ENCODE results near the gene TMED9. TPM values are rescaled to one million over a fixed set of nuclear protein-coding genes. Genes with fewer than 3 reads are reported as not detected.

TMED9 gene
- total RNA-seq, 1 experiment from 2014 or later: 156 TPM

GRCh38 chr5:177603631-177604030 is 11.6 kb downstream of the TMED9 start:
- Histone ChIP-seq H2BK5ac (ENCODE audit: insufficient read length, low read length) (no peak overlapping the region), H3K18ac (ENCODE audit: insufficient read length, low read depth, low read length) (no peak overlapping the region), H3K27me3 (ENCODE audit: insufficient read depth, low read length) (no peaks in the 10 kb centered on the region), H3K23me2 (ENCODE audit: insufficient read length, low read depth, low read length, poor library complexity, severe bottlenecking) (peaks cover 6% of the 10 kb centered on the region), H2AFZ (ENCODE audit: low read length) (no peak overlapping the region), H3K23ac (ENCODE audit: insufficient read length, low read depth, low read length) (no peak overlapping the region), H3K9ac (ENCODE audit: extremely low read depth, insufficient read length, low read length) (no peak overlapping the region), H2AK5ac (ENCODE audit: insufficient read length, low read length) (no peak overlapping the region), H3K27ac (ENCODE audit: insufficient read length, low read depth, low read length) (no peak overlapping the region), H2BK20ac (ENCODE audit: low read depth, low read length, poor library complexity, severe bottlenecking) (no peak overlapping the region), H4K91ac (ENCODE audit: insufficient read length, low read depth, low read length) (no peak overlapping the region), H4K8ac (replicated peaks; ENCODE audit: insufficient read length, low read depth, low read length) (no peak overlapping the region), H2BK12ac (ENCODE audit: insufficient read length, low read depth, low read length) (no peak overlapping the region), H2BK120ac (ENCODE audit: low read depth, low read length, poor library complexity, severe bottlenecking) (no peak overlapping the region), H3K4ac (ENCODE audit: low read depth, low read length) (no peak overlapping the region), H3K56ac (ENCODE audit: insufficient read length, low read depth, low read length) (no peak overlapping the region), H3K4me1 (ENCODE audit: insufficient read depth, low read length) (peaks cover 3% of the 10 kb centered on the region; the same call in 1 of the 2 replicates), H2BK15ac (ENCODE audit: low read depth, low read length) (no peak overlapping the region), H3K4me2 (ENCODE audit: insufficient read depth, insufficient read length, low read length) (no peak overlapping the region), H3K14ac (ENCODE audit: insufficient read depth, low read length) (no peak overlapping the region), H4K5ac (ENCODE audit: insufficient read length, low read depth, low read length) (no peak overlapping the region), H4K20me1 (ENCODE audit: control insufficient read depth, insufficient read depth, insufficient read length) (no peaks in the 10 kb centered on the region), H3K79me1 (ENCODE audit: insufficient read depth, low read depth, low read length, poor library complexity, severe bottlenecking) (no peaks in the 10 kb centered on the region), H3T11ph (ENCODE audit: low read length) (no peak overlapping the region), H3K9me3 (ENCODE audit: control insufficient read depth, low read depth, low read length) (no peaks in the 10 kb centered on the region), H3K79me2 (ENCODE audit: insufficient read depth, low read length) (no peaks in the 10 kb centered on the region)
- peaks cover 19 to 34% of the 10 kb centered on the region in 2 experiments for H3K4me1 Mint-ChIP-seq
- no peak overlapping the region; a peak in 1 of 7 replicates for H3K27ac Mint-ChIP-seq
- DNase-seq: no peak
- peaks cover 3% of the 10 kb centered on the region for H3K27me3 Mint-ChIP-seq (ENCODE audit: low read depth)
- TF ChIP-seq CTCF (conservative IDR thresholded peaks at IDR 0.05): no peak
- peaks cover 2 to 20% (median 11%) of the 10 kb centered on the region in 3 experiments; a peak in 6 of 7 replicates for H3K36me3 Mint-ChIP-seq (ENCODE audit: insufficient read depth in 1 of 3, low read depth in 3 of 3)
- no CpG with 5 or more reads among the region's 8 CpGs for WGBS (ENCODE audit: extremely low coverage, insufficient read length, low lambda C conversion rate)
- H3K9me3 Mint-ChIP-seq: no peaks in the 10 kb centered on the region
- H3K4me3 Mint-ChIP-seq: no peak overlapping the region; a peak in 1 of 5 replicates
